Measurements from ENCODE around the gene UBE2D3. TPM values are rescaled to one million over a fixed set of nuclear protein-coding genes. Genes with fewer than 3 reads are reported as not detected.

The UBE2D3 gene
- total and polyA plus RNA-seq, 2 experiments from 2014 or later: 277 to 418 TPM

GRCh38 chr4:102825261-102826091 is 1.9 kb downstream of the UBE2D3 start:
- TF ChIP-seq CTCF (IDR thresholded peaks at IDR 0.05; ENCODE audit: poor library complexity): no peak
- TF ChIP-seq EZH2phosphoT487 (IDR thresholded peaks at IDR 0.05; ENCODE audit: low read depth, severe bottlenecking, unreplicated experiment): no peak
- no peak for TF ChIP-seq EZH2 (IDR thresholded peaks at IDR 0.05; ENCODE audit: borderline replicate concordance)
- Histone ChIP-seq H3K9me3 (ENCODE audit: low read depth) (no peaks in the 10 kb centered on the region), H3K4me2 (peak overlapping the region; percentile 83), H3K79me2 (peaks cover 73% of the 10 kb centered on the region), H3K4me3 (peak overlapping the region; percentile 74), H3K27ac (peak overlapping the region; percentile 100), H3K36me3 (replicated peaks; ENCODE audit: insufficient read depth, low read depth) (no peaks in the 10 kb centered on the region), H2AFZ (no peak overlapping the region), H3K4me1 (ENCODE audit: insufficient read depth) (peaks cover 26% of the 10 kb centered on the region), H4K20me1 (ENCODE audit: insufficient read depth, poor library complexity, severe bottlenecking) (peaks cover 60% of the 10 kb centered on the region), H3K9me2 (replicated peaks; ENCODE audit: insufficient read depth) (no peaks in the 10 kb centered on the region), H3K27me3 (no peaks in the 10 kb centered on the region)
- DNase-seq (ENCODE audit: low spot score): peak; percentile 51
- 2% methylated on average over 23 of the region's 23 CpGs for WGBS (ENCODE audit: low lambda C conversion rate, missing lambda C conversion rate)

GRCh38 chr4:102824398-102824797 is 3.0 kb downstream of the UBE2D3 start:
- Histone ChIP-seq H4K20me1 (ENCODE audit: insufficient read depth, poor library complexity, severe bottlenecking) (peaks cover 71% of the 10 kb centered on the region), H3K9me3 (ENCODE audit: low read depth) (no peaks in the 10 kb centered on the region), H3K79me2 (peaks cover 73% of the 10 kb centered on the region), H3K27me3 (no peaks in the 10 kb centered on the region), H2AFZ (no peak overlapping the region), H3K4me3 (peak overlapping the region; percentile 74), H3K27ac (peak overlapping the region; percentile 100), H3K4me1 (ENCODE audit: insufficient read depth) (peaks cover 34% of the 10 kb centered on the region), H3K4me2 (peak overlapping the region; percentile 83), H3K36me3 (replicated peaks; ENCODE audit: insufficient read depth, low read depth) (no peaks in the 10 kb centered on the region), H3K9me2 (replicated peaks; ENCODE audit: insufficient read depth) (no peaks in the 10 kb centered on the region)
- TF ChIP-seq EZH2phosphoT487 (IDR thresholded peaks at IDR 0.05; ENCODE audit: low read depth, severe bottlenecking, unreplicated experiment) (no peak), CTCF (IDR thresholded peaks at IDR 0.05; ENCODE audit: poor library complexity) (no peak), EZH2 (IDR thresholded peaks at IDR 0.05; ENCODE audit: borderline replicate concordance) (no peak)
- DNase-seq (ENCODE audit: low spot score): no peak
- 29% methylated on average over 2 of the region's 2 CpGs for WGBS (ENCODE audit: low lambda C conversion rate, missing lambda C conversion rate)

GRCh38 chr4:102823897-102824296 is 3.5 kb downstream of the UBE2D3 start:
- Histone ChIP-seq H3K9me2 (replicated peaks; ENCODE audit: insufficient read depth) (no peaks in the 10 kb centered on the region), H3K4me2 (peak overlapping the region; percentile 83), H4K20me1 (ENCODE audit: insufficient read depth, poor library complexity, severe bottlenecking) (peaks cover 76% of the 10 kb centered on the region), H3K27me3 (no peaks in the 10 kb centered on the region), H3K79me2 (peaks cover 77% of the 10 kb centered on the region), H3K36me3 (replicated peaks; ENCODE audit: insufficient read depth, low read depth) (no peaks in the 10 kb centered on the region), H3K9me3 (ENCODE audit: low read depth) (no peaks in the 10 kb centered on the region), H3K27ac (peak overlapping the region; percentile 100), H3K4me1 (ENCODE audit: insufficient read depth) (peaks cover 34% of the 10 kb centered on the region), H3K4me3 (peak overlapping the region; percentile 74), H2AFZ (no peak overlapping the region)
- no peak for TF ChIP-seq CTCF (IDR thresholded peaks at IDR 0.05; ENCODE audit: poor library complexity)
- DNase-seq (ENCODE audit: low spot score): no peak
- WGBS (ENCODE audit: low lambda C conversion rate, missing lambda C conversion rate): 63% methylated on average over 4 of the region's 4 CpGs

Data from hepatocyte (in vitro differentiated cells).